Omental fat pad (tissue), 4 donors: ENCODE results near the gene RAPGEF5. TPM values are rescaled to one million over a fixed set of nuclear protein-coding genes. Genes with fewer than 3 reads are reported as not detected.

Experiments
- ATAC-seq: fragments of 150-250 bp; one replicate; pipeline ENCODE4 v1.9.1; 2016; ENCODE audit warnings: mild to moderate bottlenecking, moderate library complexity; ENCODE audit not compliant: low FRiP score
- DNase-seq: peaks from one replicate; pipeline ENCODE4 v3.0.0-alpha.2; 2019; ENCODE audit warnings: low spot score
- total RNA-seq, 4 donors: library from RNA; depleted of rRNA; stranded (reverse); fragments of >200 nt; gene quantifications; one replicate each; pipeline ENCODE4 v1.1.0, GENCODE V29; 2016
- TF ChIP-seq, protein P1 (sequence below), 3 donors: fragments of 450-650 bp; IDR thresholded peaks; one replicate each; pipeline ENCODE4 v1.5.1; 2016 to 2017; ENCODE audit warnings: antibody characterized with exemption in 3 of 3, mild to moderate bottlenecking in 3 of 3, moderate library complexity in 2 of 3

RAPGEF5 gene
- total RNA-seq, 4 donors from 2014 or later, result 34.7 to 163 (median 73.0) TPM

DNA sequence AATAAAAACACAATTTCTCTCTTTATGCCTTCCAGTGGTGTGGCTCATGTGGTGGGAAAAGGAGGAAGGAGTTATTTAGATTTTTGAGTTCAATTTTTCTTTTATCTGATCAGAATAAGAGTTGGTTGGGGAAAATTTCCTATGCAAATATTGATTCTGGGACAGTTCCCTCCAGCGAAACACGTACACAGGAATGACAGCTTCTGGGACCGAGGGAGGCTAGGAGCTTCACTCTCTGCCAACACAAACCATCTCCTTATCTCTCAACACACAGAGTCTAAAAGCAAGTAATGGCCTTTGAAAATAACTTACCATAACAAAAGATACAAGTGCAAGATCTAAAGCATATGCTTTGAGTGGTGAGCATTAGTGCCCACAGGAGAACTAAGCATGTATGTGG lies 122.7 kb downstream of the RAPGEF5 start:
- DNase-seq (no peak), ATAC-seq (no peak)
- TF ChIP-seq, protein P1, sequence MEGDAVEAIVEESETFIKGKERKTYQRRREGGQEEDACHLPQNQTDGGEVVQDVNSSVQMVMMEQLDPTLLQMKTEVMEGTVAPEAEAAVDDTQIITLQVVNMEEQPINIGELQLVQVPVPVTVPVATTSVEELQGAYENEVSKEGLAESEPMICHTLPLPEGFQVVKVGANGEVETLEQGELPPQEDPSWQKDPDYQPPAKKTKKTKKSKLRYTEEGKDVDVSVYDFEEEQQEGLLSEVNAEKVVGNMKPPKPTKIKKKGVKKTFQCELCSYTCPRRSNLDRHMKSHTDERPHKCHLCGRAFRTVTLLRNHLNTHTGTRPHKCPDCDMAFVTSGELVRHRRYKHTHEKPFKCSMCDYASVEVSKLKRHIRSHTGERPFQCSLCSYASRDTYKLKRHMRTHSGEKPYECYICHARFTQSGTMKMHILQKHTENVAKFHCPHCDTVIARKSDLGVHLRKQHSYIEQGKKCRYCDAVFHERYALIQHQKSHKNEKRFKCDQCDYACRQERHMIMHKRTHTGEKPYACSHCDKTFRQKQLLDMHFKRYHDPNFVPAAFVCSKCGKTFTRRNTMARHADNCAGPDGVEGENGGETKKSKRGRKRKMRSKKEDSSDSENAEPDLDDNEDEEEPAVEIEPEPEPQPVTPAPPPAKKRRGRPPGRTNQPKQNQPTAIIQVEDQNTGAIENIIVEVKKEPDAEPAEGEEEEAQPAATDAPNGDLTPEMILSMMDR (IDR thresholded peaks at IDR 0.05), result no peak

GRCh38 chr7:22231806-22232205 lies 125.1 kb downstream of the RAPGEF5 start:
- DNase-seq (no peak), ATAC-seq (no peak)
- TF ChIP-seq, protein P1 (IDR thresholded peaks at IDR 0.05), result no peak

GRCh38 chr7:22231141-22231540 lies 125.8 kb downstream of the RAPGEF5 start:
- ATAC-seq (no peak), DNase-seq (no peak)
- TF ChIP-seq, protein P1 (IDR thresholded peaks at IDR 0.05), result no peak

- no peak for ATAC-seq
- no peak for DNase-seq
- TF ChIP-seq, protein P1 (IDR thresholded peaks at IDR 0.05), result no peak
Observed at GRCh38 chr7:22230238-22230637, 126.7 kb downstream of the RAPGEF5 start.

DNA sequence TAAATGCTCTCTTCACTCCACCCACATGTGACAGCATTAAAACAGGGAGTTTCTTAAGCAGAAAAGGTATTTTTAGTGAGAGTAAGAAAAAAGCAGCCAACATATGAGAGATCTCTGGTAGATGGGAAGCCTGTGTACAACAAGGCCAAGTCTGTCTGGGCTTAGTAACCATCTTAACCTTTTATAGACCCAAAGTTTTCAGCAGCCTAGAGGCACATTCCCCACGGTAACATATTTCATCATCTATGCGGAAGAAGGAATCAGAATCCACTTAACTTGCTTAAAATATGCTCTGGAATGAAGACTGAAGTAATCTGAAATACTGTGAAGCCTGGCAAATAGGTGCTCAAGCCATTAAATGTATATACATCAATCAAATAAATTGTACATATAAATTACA lies 127.8 kb downstream of the RAPGEF5 start:
- ATAC-seq (no peak), DNase-seq (no peak)
- TF ChIP-seq, protein P1 (IDR thresholded peaks at IDR 0.05), result no peak

DNA sequence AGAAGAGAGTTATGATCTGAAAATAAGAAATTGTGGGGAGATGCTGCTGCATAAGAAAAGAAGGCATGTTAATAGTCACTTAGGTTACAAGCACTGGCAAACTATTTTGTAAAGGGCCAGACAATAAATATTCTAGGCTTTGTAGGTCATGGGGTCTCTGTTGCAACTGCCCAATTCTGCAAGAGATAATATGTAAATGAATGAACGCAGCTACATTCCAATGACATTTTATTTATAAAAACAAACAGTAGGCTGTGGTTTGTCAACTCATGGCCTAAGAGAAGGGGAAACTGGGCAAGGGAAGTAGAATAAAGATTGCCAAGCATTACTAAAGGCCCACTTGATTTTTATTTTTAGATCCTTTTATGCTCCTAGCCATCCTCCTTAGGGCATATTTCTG lies 133.1 kb downstream of the RAPGEF5 start:
- ATAC-seq, result no peak
- TF ChIP-seq, protein P1 (IDR thresholded peaks at IDR 0.05), result no peak
- no peak for DNase-seq

GRCh38 chr7:22220941-22221340 lies 136.0 kb downstream of the RAPGEF5 start:
- no peak for ATAC-seq
- no peak for DNase-seq

More at GRCh38 chr7:22220941-22221340, 136.0 kb downstream of the RAPGEF5 start:
- TF ChIP-seq, protein P1 (IDR thresholded peaks at IDR 0.05), result no peak
